GM23338 (cell line): ENCODE data around the gene AATF. TPM values are rescaled to one million over a fixed set of nuclear protein-coding genes. Genes with fewer than 3 reads are reported as not detected.
A peak's percentile ranks its signal among the peaks of the same experiment; 100 is the strongest.

Experiments used
- ATAC-seq: fragments of 200-7000 bp; cut with Tn5 transposase; 3 replicates; pipeline ENCODE4 v1.9.1; 2020
- DNase-seq: peaks from one replicate; pipeline ENCODE4 v3.0.0-alpha.2; 2015; ENCODE audit warnings: low spot score
- H2AFZ ChIP-seq: fragments of 200-600 bp; sonication (generic); 2 replicates; pipeline ENCODE4 v1.8.0; 2016; ENCODE audit warnings: antibody characterized with exemption, mild to moderate bottlenecking, moderate library complexity
- H3F3A ChIP-seq: fragments of 200-600 bp; sonication (generic); replicated peaks from 2 replicates; pipeline ENCODE4 v1.8.0; 2017; ENCODE audit warnings: antibody characterized with exemption, mixed run types, low read depth
- H3K27ac ChIP-seq: fragments of 200-600 bp; sonication (generic); 2 replicates; pipeline ENCODE4 v1.6.1; 2016; ENCODE audit warnings: low read depth
- H3K27me3 ChIP-seq: fragments of 200-600 bp; sonication (generic); 2 replicates; pipeline ENCODE4 v1.8.0; 2016; ENCODE audit warnings: mild to moderate bottlenecking, mixed run types, moderate library complexity; ENCODE audit not compliant: insufficient read depth
- H3K36me3 ChIP-seq: fragments of 200-600 bp; sonication (generic); 2 replicates; pipeline ENCODE4 v1.8.0; 2016; ENCODE audit warnings: mild to moderate bottlenecking; ENCODE audit not compliant: insufficient read depth
- H3K4me1 ChIP-seq: fragments of 200-600 bp; sonication (generic); 2 replicates; pipeline ENCODE4 v1.8.0; 2016; ENCODE audit warnings: mild to moderate bottlenecking, moderate library complexity; ENCODE audit not compliant: insufficient read depth
- H3K4me2 ChIP-seq: fragments of 200-600 bp; sonication (generic); 2 replicates; pipeline ENCODE4 v1.7.1; 2017; ENCODE audit warnings: mixed run types
- H3K4me3 ChIP-seq: fragments of 200-600 bp; sonication (generic); 2 replicates; pipeline ENCODE4 v1.6.1; 2016; ENCODE audit warnings: mixed run types
- H3K79me2 ChIP-seq: fragments of 200-600 bp; sonication (generic); replicated peaks from 2 replicates; pipeline ENCODE4 v1.8.0; 2017; ENCODE audit warnings: mild to moderate bottlenecking; ENCODE audit not compliant: insufficient read depth
- H3K9me2 ChIP-seq: fragments of 200-600 bp; sonication (generic); 2 replicates; pipeline ENCODE4 v1.8.0; 2017; ENCODE audit not compliant: insufficient read depth
- H4K20me1 ChIP-seq: fragments of 200-600 bp; sonication (generic); replicated peaks from 2 replicates; pipeline ENCODE4 v1.8.0; 2017; ENCODE audit warnings: mild to moderate bottlenecking; ENCODE audit not compliant: insufficient read depth
- H3K27ac Mint-ChIP-seq: 2 replicates; pipeline ENCODE4 v1.8.0; 2020; ENCODE audit warnings: inconsistent platforms, mild to moderate bottlenecking, moderate library complexity, mixed read lengths
- H3K27me3 Mint-ChIP-seq: 3 replicates; pipeline ENCODE4 v1.8.0; 2022; ENCODE audit warnings: low read depth, mild to moderate bottlenecking, moderate library complexity, mixed read lengths, inconsistent platforms; ENCODE audit not compliant: insufficient read depth, poor library complexity
- H3K36me3 Mint-ChIP-seq: 3 replicates; pipeline ENCODE4 v1.8.0; 2021; ENCODE audit warnings: low read depth, mild to moderate bottlenecking, inconsistent platforms, moderate library complexity, mixed read lengths
- H3K4me1 Mint-ChIP-seq: 3 replicates; pipeline ENCODE4 v1.8.0; 2020; ENCODE audit warnings: mild to moderate bottlenecking, inconsistent platforms, mixed read lengths
- H3K4me3 Mint-ChIP-seq: 3 replicates; pipeline ENCODE4 v1.8.0; 2021; ENCODE audit warnings: moderate library complexity, mild to moderate bottlenecking, inconsistent platforms, mixed read lengths
- H3K9me3 Mint-ChIP-seq: 3 replicates; pipeline ENCODE4 v1.8.0; 2020; ENCODE audit warnings: moderate library complexity, mild to moderate bottlenecking, inconsistent platforms, mixed read lengths
- CREB1 ChIP-seq: fragments of 250-450 bp; sonication (Bioruptor Pico); IDR thresholded peaks from 2 replicates; pipeline ENCODE4 v1.5.0; 2020; ENCODE audit warnings: low read depth, mild to moderate bottlenecking, moderate library complexity
- EZH2 ChIP-seq: fragments of 200-600 bp; sonication (generic); IDR thresholded peaks from one replicate; pipeline ENCODE4 v1.8.0; 2017; ENCODE audit warnings: antibody characterized with exemption, mild to moderate bottlenecking, low read depth; ENCODE audit not compliant: unreplicated experiment
- NANOG ChIP-seq: IDR thresholded peaks from 2 replicates; pipeline ENCODE4 v1.6.1; 2016; ENCODE audit warnings: antibody characterized with exemption, borderline replicate concordance
- STAT1 ChIP-seq: IDR thresholded peaks from one replicate; pipeline ENCODE4 v1.6.1; 2016; ENCODE audit warnings: antibody characterized with exemption; ENCODE audit not compliant: unreplicated experiment
- ZNF331 ChIP-seq: fragments of 250-450 bp; sonication (Bioruptor Pico); IDR thresholded peaks from 2 replicates; pipeline ENCODE4 v1.5.0; 2020; ENCODE audit warnings: low read depth, mild to moderate bottlenecking, moderate library complexity
- ZNF462 ChIP-seq: fragments of 250-450 bp; sonication (Bioruptor Pico); IDR thresholded peaks from 2 replicates; pipeline ENCODE4 v1.5.0; 2020; ENCODE audit warnings: mild to moderate bottlenecking, moderate library complexity
- polyA plus RNA-seq: library from polyadenylated mRNA; unstranded; fragments of >200 nt; fragmentation: Nextera tagmentation; extraction: Ambion mirVana; gene quantifications from 2 replicates; pipeline ENCODE4 v1.2.1, GENCODE V29; 2016
- total RNA-seq: library from RNA; depleted of rRNA; stranded (reverse); fragments of >200 nt; shearing (Covaris generic); gene quantifications from 2 replicates; pipeline ENCODE4 v1.2.3, GENCODE V29; 2014
- TF ChIP-seq, protein P1 (sequence below), 2 experiments: fragments of 200-600 bp in 1 of 2; sonication (generic) in 1 of 2; conservative IDR thresholded peaks; 2 replicates each; pipeline versions ENCODE4 v1.5.1 to v1.6.1; 2016 to 2017; ENCODE audit warnings: antibody characterized with exemption in 2 of 2, low read depth in 2 of 2, mild to moderate bottlenecking in 2 of 2, moderate library complexity in 1 of 2
- TF ChIP-seq, protein P2 (sequence below): IDR thresholded peaks from one replicate; pipeline ENCODE4 v1.6.1; 2018; ENCODE audit warnings: antibody characterized with exemption; ENCODE audit not compliant: unreplicated experiment

Gene AATF
- total and polyA plus RNA-seq, 2 experiments from 2014 or later = 40.2 to 71.2 TPM

DNA sequence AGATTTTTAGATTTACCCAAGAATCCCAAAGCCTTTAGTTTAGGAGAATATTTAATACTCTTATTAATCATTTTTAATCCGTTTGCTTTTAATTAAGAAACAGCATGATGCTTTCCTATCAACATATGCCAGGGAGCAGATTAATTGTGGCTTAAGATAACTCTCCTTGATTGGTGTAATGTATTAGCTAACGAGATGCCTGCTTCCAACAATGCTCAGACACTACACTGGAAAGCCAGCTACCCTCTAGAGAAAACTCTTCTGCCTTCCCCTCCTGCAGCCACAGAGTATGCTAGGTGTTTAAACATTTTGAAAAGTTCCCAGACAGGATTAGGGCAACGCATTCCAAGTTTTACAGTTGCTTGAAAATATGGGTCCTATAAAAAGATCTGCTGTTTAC lies 142.2 kb downstream of the AATF start (continued):
- TF ChIP-seq, protein P1, sequence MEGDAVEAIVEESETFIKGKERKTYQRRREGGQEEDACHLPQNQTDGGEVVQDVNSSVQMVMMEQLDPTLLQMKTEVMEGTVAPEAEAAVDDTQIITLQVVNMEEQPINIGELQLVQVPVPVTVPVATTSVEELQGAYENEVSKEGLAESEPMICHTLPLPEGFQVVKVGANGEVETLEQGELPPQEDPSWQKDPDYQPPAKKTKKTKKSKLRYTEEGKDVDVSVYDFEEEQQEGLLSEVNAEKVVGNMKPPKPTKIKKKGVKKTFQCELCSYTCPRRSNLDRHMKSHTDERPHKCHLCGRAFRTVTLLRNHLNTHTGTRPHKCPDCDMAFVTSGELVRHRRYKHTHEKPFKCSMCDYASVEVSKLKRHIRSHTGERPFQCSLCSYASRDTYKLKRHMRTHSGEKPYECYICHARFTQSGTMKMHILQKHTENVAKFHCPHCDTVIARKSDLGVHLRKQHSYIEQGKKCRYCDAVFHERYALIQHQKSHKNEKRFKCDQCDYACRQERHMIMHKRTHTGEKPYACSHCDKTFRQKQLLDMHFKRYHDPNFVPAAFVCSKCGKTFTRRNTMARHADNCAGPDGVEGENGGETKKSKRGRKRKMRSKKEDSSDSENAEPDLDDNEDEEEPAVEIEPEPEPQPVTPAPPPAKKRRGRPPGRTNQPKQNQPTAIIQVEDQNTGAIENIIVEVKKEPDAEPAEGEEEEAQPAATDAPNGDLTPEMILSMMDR (conservative IDR thresholded peaks at IDR 0.05; ENCODE audit: low read depth in 2 of 2) = no peak
- TF ChIP-seq ZNF462 (CRISPR knock-in tag) = no peak
- TF ChIP-seq ZNF331 (CRISPR knock-in tag) = no peak
- no peak for TF ChIP-seq NANOG

- 0 out of 2 replicates have a peak overlapping the region, but pooled peaks have one; percentile 52 for H3K27ac ChIP-seq
- Mint-ChIP-seq H3K36me3 (peaks cover 53% of the 10 kb centered on the region), H3K27ac (no peak overlapping the region)
- TF ChIP-seq STAT1 (no peak), CREB1 (CRISPR knock-in tag) (no peak), EZH2 (no peak), NANOG (no peak)
- TF ChIP-seq, protein P2, sequence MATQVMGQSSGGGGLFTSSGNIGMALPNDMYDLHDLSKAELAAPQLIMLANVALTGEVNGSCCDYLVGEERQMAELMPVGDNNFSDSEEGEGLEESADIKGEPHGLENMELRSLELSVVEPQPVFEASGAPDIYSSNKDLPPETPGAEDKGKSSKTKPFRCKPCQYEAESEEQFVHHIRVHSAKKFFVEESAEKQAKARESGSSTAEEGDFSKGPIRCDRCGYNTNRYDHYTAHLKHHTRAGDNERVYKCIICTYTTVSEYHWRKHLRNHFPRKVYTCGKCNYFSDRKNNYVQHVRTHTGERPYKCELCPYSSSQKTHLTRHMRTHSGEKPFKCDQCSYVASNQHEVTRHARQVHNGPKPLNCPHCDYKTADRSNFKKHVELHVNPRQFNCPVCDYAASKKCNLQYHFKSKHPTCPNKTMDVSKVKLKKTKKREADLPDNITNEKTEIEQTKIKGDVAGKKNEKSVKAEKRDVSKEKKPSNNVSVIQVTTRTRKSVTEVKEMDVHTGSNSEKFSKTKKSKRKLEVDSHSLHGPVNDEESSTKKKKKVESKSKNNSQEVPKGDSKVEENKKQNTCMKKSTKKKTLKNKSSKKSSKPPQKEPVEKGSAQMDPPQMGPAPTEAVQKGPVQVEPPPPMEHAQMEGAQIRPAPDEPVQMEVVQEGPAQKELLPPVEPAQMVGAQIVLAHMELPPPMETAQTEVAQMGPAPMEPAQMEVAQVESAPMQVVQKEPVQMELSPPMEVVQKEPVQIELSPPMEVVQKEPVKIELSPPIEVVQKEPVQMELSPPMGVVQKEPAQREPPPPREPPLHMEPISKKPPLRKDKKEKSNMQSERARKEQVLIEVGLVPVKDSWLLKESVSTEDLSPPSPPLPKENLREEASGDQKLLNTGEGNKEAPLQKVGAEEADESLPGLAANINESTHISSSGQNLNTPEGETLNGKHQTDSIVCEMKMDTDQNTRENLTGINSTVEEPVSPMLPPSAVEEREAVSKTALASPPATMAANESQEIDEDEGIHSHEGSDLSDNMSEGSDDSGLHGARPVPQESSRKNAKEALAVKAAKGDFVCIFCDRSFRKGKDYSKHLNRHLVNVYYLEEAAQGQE = no peak
Observed at GRCh38 chr17:37092071-37092470, 143.3 kb downstream of the AATF start.

More at GRCh38 chr17:37092071-37092470, 143.3 kb downstream of the AATF start:
- H4K20me1 ChIP-seq = no peaks in the 10 kb centered on the region; the same call in 1 of the 2 replicates
- no peaks in the 10 kb centered on the region for H3K9me2 ChIP-seq
- peaks cover 3% of the 10 kb centered on the region for H3F3A ChIP-seq
- H3K4me3 ChIP-seq = no peak overlapping the region
- Mint-ChIP-seq H3K9me3 (no peaks in the 10 kb centered on the region), H3K27me3 (no peaks in the 10 kb centered on the region), H3K4me3 (no peak overlapping the region), H3K4me1 (peaks cover 7% of the 10 kb centered on the region; the same call in 1 of the 3 replicates)
- no peaks in the 10 kb centered on the region for H3K4me1 ChIP-seq
- peaks cover 42% of the 10 kb centered on the region for H3K36me3 ChIP-seq
- no peak for ATAC-seq
- H3K4me2 ChIP-seq = no peak overlapping the region
- H2AFZ ChIP-seq = no peak overlapping the region
- H3K27me3 ChIP-seq = no peaks in the 10 kb centered on the region
- DNase-seq = no peak
- H3K79me2 ChIP-seq = no peaks in the 10 kb centered on the region
